ENCODE data around the gene ZCCHC14. TPM values are rescaled to one million over a fixed set of nuclear protein-coding genes. Genes with fewer than 3 reads are reported as not detected.
"Not testable (repeated sequence)": the region's sequence is repeated elsewhere in the genome, so short reads cannot be mapped to it uniquely, and the experiment has no call there.

ZCCHC14 gene
- polyA plus RNA-seq, 1 donor (not counting 4 experiments of a cell fraction or from before 2014, with no cell fraction given): 3.6 TPM

DNA sequence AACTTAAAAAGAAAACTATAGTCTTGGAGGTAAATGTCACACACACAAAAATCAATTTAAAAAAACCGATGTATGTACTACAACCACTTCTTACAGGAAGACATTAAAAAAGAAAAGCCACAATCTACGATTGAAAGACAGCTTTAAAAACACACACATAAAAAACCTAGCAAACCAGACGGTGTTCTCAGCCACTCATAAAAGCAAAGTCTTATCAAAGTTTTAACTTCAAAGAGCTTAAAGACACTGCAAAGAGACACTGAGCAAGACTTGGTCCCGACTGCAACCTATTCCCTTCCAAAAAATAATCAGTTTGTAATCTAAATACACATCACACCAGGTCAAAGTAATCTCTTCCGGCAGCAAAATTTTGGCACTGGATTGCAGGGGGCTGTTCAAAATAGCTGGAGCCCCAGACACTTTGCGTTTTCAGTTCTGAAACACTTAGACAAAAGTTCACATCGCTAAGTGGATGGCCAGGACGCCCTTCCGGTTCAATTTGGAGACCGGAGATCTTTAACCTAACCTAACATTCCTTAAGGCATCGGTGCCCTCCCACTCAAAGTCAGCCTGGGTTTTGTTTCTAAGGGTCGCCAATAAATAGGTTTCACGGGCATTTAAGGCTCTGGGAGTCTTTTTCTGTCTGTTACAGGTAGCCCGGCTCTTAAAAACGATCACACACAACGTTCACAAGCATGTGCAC, 2.6 kb downstream of the ZCCHC14 start:
- peaks cover 4% of the 10 kb centered on the region for H3K9me1 ChIP-seq (ENCODE audit: control insufficient read depth, extremely low read depth, insufficient read depth, low read length)
- H3K4me3 ChIP-seq (ENCODE audit: control insufficient read depth in 2 of 3, extremely low read depth in 1 of 3, insufficient read depth in 2 of 3, low read depth in 1 of 3, low read length in 3 of 3): peak overlapping the region; percentile 47 to 75 (median 70)
- H3K36me3 ChIP-seq (ENCODE audit: control insufficient read depth in 2 of 2, extremely low read depth in 1 of 2, insufficient read depth in 2 of 2, low read length in 2 of 2): no peaks in the 10 kb centered on the region
- no peaks in the 10 kb centered on the region for H3K27me3 ChIP-seq (ENCODE audit: control insufficient read depth, extremely low read depth, insufficient read depth, low read length)
- H4K20me1 ChIP-seq (ENCODE audit: control insufficient read depth, extremely low read depth, insufficient read depth, low read length): peaks cover 7% of the 10 kb centered on the region
- dilution Hi-C loops (cut with MboI; ENCODE audit: extremely low pct_ligation_motif_present, low sequenced_read_pairs): no loop called here
- no peaks in the 10 kb centered on the region for H3K9me3 ChIP-seq (ENCODE audit: control insufficient read depth, low read depth, low read length)
- H3K79me2 ChIP-seq (ENCODE audit: control insufficient read depth, insufficient read depth, low read length): peaks cover 55% of the 10 kb centered on the region
- peak overlapping the region; percentile 87 for H3K9ac ChIP-seq (ENCODE audit: control insufficient read depth, extremely low read depth, insufficient read depth, low read length)
- H3K4me1 ChIP-seq (ENCODE audit: control insufficient read depth, extremely low read depth, insufficient read depth, low read length): peaks cover 47% of the 10 kb centered on the region
- TF ChIP-seq EZH2 (IDR thresholded peaks at IDR 0.05; ENCODE audit: low read length): no peak
- no peak for TF ChIP-seq CTCF (optimal IDR thresholded peaks at IDR 0.05 in 1 of 3, IDR thresholded peaks at IDR 0.05 in 1 of 3, conservative IDR thresholded peaks at IDR 0.05 in 1 of 3; ENCODE audit: extremely low read depth in 1 of 3, insufficient read depth in 2 of 3, low read length in 3 of 3)
- DNase-seq (ENCODE audit: low read depth, low spot score) (no peak), FAIRE-seq (no peak)
- H3K4me2 ChIP-seq (ENCODE audit: control insufficient read depth, extremely low read depth, insufficient read depth, low read depth, low read length): peak overlapping the region; percentile 95
- H2AFZ ChIP-seq (ENCODE audit: control insufficient read depth, low read length): peak overlapping the region; percentile 23
- H3K27ac ChIP-seq (ENCODE audit: control insufficient read depth, insufficient read depth, low read length): peak overlapping the region; percentile 76

- no peaks in the 10 kb centered on the region for H3K36me3 ChIP-seq (ENCODE audit: control insufficient read depth in 2 of 2, extremely low read depth in 1 of 2, insufficient read depth in 2 of 2, low read length in 2 of 2)
- peak overlapping the region; percentile 87 for H3K9ac ChIP-seq (ENCODE audit: control insufficient read depth, extremely low read depth, insufficient read depth, low read length)
- peak overlapping the region in 2 of 3 experiments; percentile 70 to 75 for H3K4me3 ChIP-seq (ENCODE audit: control insufficient read depth in 2 of 3, extremely low read depth in 1 of 3, insufficient read depth in 2 of 3, low read depth in 1 of 3, low read length in 3 of 3)
- FAIRE-seq (no peak), DNase-seq (ENCODE audit: low read depth, low spot score) (no peak)
- no peaks in the 10 kb centered on the region for H3K9me3 ChIP-seq (ENCODE audit: control insufficient read depth, low read depth, low read length)
- H3K79me2 ChIP-seq (ENCODE audit: control insufficient read depth, insufficient read depth, low read length): peaks cover 60% of the 10 kb centered on the region
- H3K9me1 ChIP-seq (ENCODE audit: control insufficient read depth, extremely low read depth, insufficient read depth, low read length): peaks cover 4% of the 10 kb centered on the region
- H3K4me2 ChIP-seq (ENCODE audit: control insufficient read depth, extremely low read depth, insufficient read depth, low read depth, low read length): peak overlapping the region; percentile 95
- no peak overlapping the region for H2AFZ ChIP-seq (ENCODE audit: control insufficient read depth, low read length)
- H4K20me1 ChIP-seq (ENCODE audit: control insufficient read depth, extremely low read depth, insufficient read depth, low read length): peaks cover 7% of the 10 kb centered on the region
- H3K27me3 ChIP-seq (ENCODE audit: control insufficient read depth, extremely low read depth, insufficient read depth, low read length): no peaks in the 10 kb centered on the region
- dilution Hi-C loops (cut with MboI; ENCODE audit: extremely low pct_ligation_motif_present, low sequenced_read_pairs): no loop called here
- H3K4me1 ChIP-seq (ENCODE audit: control insufficient read depth, extremely low read depth, insufficient read depth, low read length): peaks cover 54% of the 10 kb centered on the region
- peak overlapping the region; percentile 76 for H3K27ac ChIP-seq (ENCODE audit: control insufficient read depth, insufficient read depth, low read length)
- TF ChIP-seq EZH2 (IDR thresholded peaks at IDR 0.05; ENCODE audit: low read length) (no peak), CTCF (optimal IDR thresholded peaks at IDR 0.05 in 1 of 3, IDR thresholded peaks at IDR 0.05 in 1 of 3, conservative IDR thresholded peaks at IDR 0.05 in 1 of 3; ENCODE audit: extremely low read depth in 1 of 3, insufficient read depth in 2 of 3, low read length in 3 of 3) (no peak)
These were observed 3.3 kb downstream of the ZCCHC14 start for GRCh38 chr16:87489434-87490045.

DNA sequence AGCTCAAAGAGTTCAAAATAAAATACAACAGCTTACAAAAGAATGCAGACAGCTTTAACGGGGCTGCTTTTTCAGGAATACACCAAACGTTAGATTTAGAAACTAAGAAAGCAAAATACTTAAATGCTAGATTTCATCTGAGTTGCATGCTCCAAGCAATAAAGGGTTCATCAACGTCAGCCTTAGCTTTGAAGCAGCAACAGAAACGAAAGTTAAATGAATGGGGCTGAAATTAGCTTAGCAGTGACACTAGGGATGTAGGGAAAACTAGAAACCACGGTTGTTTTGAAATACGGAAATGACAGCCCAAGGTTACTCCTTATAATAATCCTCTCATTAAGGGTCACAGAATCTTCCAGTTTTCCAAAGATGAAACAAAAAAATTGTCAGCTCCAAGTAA, 3.9 kb downstream of the ZCCHC14 start:
- H4K20me1 ChIP-seq (ENCODE audit: control insufficient read depth, extremely low read depth, insufficient read depth, low read length); H3K36me3 ChIP-seq (ENCODE audit: control insufficient read depth in 2 of 2, extremely low read depth in 1 of 2, insufficient read depth in 2 of 2, low read length in 2 of 2); FAIRE-seq; dilution Hi-C loops (cut with MboI; ENCODE audit: extremely low pct_ligation_motif_present, low sequenced_read_pairs); H3K9me3 ChIP-seq (ENCODE audit: control insufficient read depth, low read depth, low read length); H3K27me3 ChIP-seq (ENCODE audit: control insufficient read depth, extremely low read depth, insufficient read depth, low read length); H2AFZ ChIP-seq (ENCODE audit: control insufficient read depth, low read length); DNase-seq (ENCODE audit: low read depth, low spot score); H3K9me1 ChIP-seq (ENCODE audit: control insufficient read depth, extremely low read depth, insufficient read depth, low read length): not testable (repeated sequence)
- H3K9ac ChIP-seq (ENCODE audit: control insufficient read depth, extremely low read depth, insufficient read depth, low read length): peak overlapping the region; percentile 87
- peak overlapping the region; percentile 76 for H3K27ac ChIP-seq (ENCODE audit: control insufficient read depth, insufficient read depth, low read length)
- peak overlapping the region; percentile 95 for H3K4me2 ChIP-seq (ENCODE audit: control insufficient read depth, extremely low read depth, insufficient read depth, low read depth, low read length)
- H3K79me2 ChIP-seq (ENCODE audit: control insufficient read depth, insufficient read depth, low read length): peaks cover 63% of the 10 kb centered on the region
- peak overlapping the region in 2 of 3 experiments; percentile 70 to 75 for H3K4me3 ChIP-seq (ENCODE audit: control insufficient read depth in 2 of 3, extremely low read depth in 1 of 3, insufficient read depth in 2 of 3, low read depth in 1 of 3, low read length in 3 of 3)
- peaks cover 60% of the 10 kb centered on the region for H3K4me1 ChIP-seq (ENCODE audit: control insufficient read depth, extremely low read depth, insufficient read depth, low read length)

All from keratinocyte (primary cell).